HG03108 (cell line): ENCODE measurements around the gene GFM2.
"Not testable (repeated sequence)": the region's sequence is repeated elsewhere in the genome, so short reads cannot be mapped to it uniquely, and the experiment has no call there.

Experiments used
- ATAC-seq: cut with Tn5 transposase; IDR thresholded peaks from one replicate; pipeline ENCODE4 v1.9.1; 2021; ENCODE audit warnings: moderate library complexity; ENCODE audit not compliant: unreplicated experiment

The GFM2 gene

GRCh38 chr5:74766849-74767578 is at the start of gene GFM2, which contains the start of gene NSA2:
GFM2 (minus strand) TSS chr5:74767117; CDS start chr5:74763742, 3,375 bp downstream.
NSA2 (plus strand) TSS chr5:74767249; CDS start chr5:74767361, 112 bp downstream.
- peak; percentile 89 for ATAC-seq

GRCh38 chr5:74810915-74811314 is 44.0 kb upstream of the GFM2 start:
- ATAC-seq, result no peak

GRCh38 chr5:74801941-74802340 is 35.0 kb upstream of the GFM2 start:
- ATAC-seq, result no peak

GRCh38 chr5:74801197-74801596 is 34.3 kb upstream of the GFM2 start:
- no peak for ATAC-seq

- no peak for ATAC-seq
These were observed 32.3 kb upstream of the GFM2 start for GRCh38 chr5:74798977-74799911.

- ATAC-seq, result not testable (repeated sequence)
These were observed 24.8 kb upstream of the GFM2 start for GRCh38 chr5:74791669-74792068.

- ATAC-seq, result no peak
These were observed 20.5 kb upstream of the GFM2 start for GRCh38 chr5:74787424-74787823.

GRCh38 chr5:74786851-74787250 is 19.9 kb upstream of the GFM2 start:
- ATAC-seq, result no peak

GRCh38 chr5:74778609-74779008 is 11.7 kb upstream of the GFM2 start:
- no peak for ATAC-seq

- no peak for ATAC-seq
These were observed 5.4 kb upstream of the GFM2 start for GRCh38 chr5:74772359-74772758.

GRCh38 chr5:74767579-74767913 is 629 bp upstream of the GFM2 start:
- peak; percentile 13 for ATAC-seq

- ATAC-seq, result peak; percentile 27
These were observed 484 bp downstream of the GFM2 start for GRCh38 chr5:74766418-74766848.

GRCh38 chr5:74765929-74766328 is 988 bp downstream of the GFM2 start:
- no peak for ATAC-seq

GRCh38 chr5:74765201-74765600 is 1.7 kb downstream of the GFM2 start:
- no peak for ATAC-seq

- no peak for ATAC-seq
These were observed 3.4 kb downstream of the GFM2 start for GRCh38 chr5:74763504-74763903.

- no peak for ATAC-seq
These were observed 4.3 kb downstream of the GFM2 start for GRCh38 chr5:74762599-74762998.

- ATAC-seq, result no peak
These were observed 5.7 kb downstream of the GFM2 start for GRCh38 chr5:74761241-74761640.

- not testable (repeated sequence) for ATAC-seq
These were observed 18.2 kb downstream of the GFM2 start for GRCh38 chr5:74748742-74749141.

- ATAC-seq, result no peak
These were observed 28.5 kb downstream of the GFM2 start for GRCh38 chr5:74738406-74738805.

- no peak for ATAC-seq
These were observed 30.2 kb downstream of the GFM2 start for GRCh38 chr5:74736759-74737158.

GRCh38 chr5:74725331-74725730 is 41.6 kb downstream of the GFM2 start:
- no peak for ATAC-seq

- ATAC-seq, result no peak
These were observed 44.6 kb downstream of the GFM2 start for GRCh38 chr5:74722271-74722670.
